ENCODE measurements around the gene BRD8. TPM values are rescaled to one million over a fixed set of nuclear protein-coding genes. Genes with fewer than 3 reads are reported as not detected.

Gene BRD8
- total RNA-seq, 1 experiment from 2014 or later: 92.1 TPM

GRCh38 chr5:138141734-138142133 is 36.7 kb downstream of the BRD8 start:
- ChIA-PET CTCF (no interaction called here), POLR2A (no interaction called here)
- TF ChIP-seq SIN3A (IDR thresholded peaks at IDR 0.05; ENCODE audit: borderline replicate concordance, insufficient read depth, low read depth, low read length): no peak
- Histone ChIP-seq H3K9me3 (ENCODE audit: control insufficient read depth, insufficient read depth, low read depth, low read length) (no peaks in the 10 kb centered on the region), H3K27me3 (ENCODE audit: control insufficient read depth, insufficient read depth, low read length) (no peaks in the 10 kb centered on the region), H3K4me3 (ENCODE audit: low read depth in 2 of 2, low read length in 2 of 2) (no peak overlapping the region), H3K36me3 (ENCODE audit: control insufficient read depth, insufficient read depth, low read length) (no peaks in the 10 kb centered on the region), H3K27ac (ENCODE audit: low read length) (no peak overlapping the region), H3K4me1 (ENCODE audit: control insufficient read depth, insufficient read depth, low read length) (peaks cover 4% of the 10 kb centered on the region; the same call in 1 of the 2 replicates)
- intact Hi-C loops (cut with micrococcal nuclease; ENCODE audit: unreplicated experiment) (no loop called here), in situ Hi-C loops (cut with HindIII; ENCODE audit: low pct_unique_long_range_greater_than_20kb, low sequenced_read_pairs) (no loop called here)
- BruUV-seq (replicated peaks): no TSS peak
- ATAC-seq (no peak), DNase-seq (ENCODE audit: low read depth, low spot score) (no peak)

- in situ Hi-C loops (cut with HindIII; ENCODE audit: low pct_unique_long_range_greater_than_20kb, low sequenced_read_pairs) (no loop called here), intact Hi-C loops (cut with micrococcal nuclease; ENCODE audit: unreplicated experiment) (no loop called here)
- no peaks in the 10 kb centered on the region for H3K9me3 ChIP-seq (ENCODE audit: control insufficient read depth, insufficient read depth, low read depth, low read length)
- no peaks in the 10 kb centered on the region for H3K27me3 ChIP-seq (ENCODE audit: control insufficient read depth, insufficient read depth, low read length)
- peaks cover 4% of the 10 kb centered on the region; the same call in 1 of the 2 replicates for H3K4me1 ChIP-seq (ENCODE audit: control insufficient read depth, insufficient read depth, low read length)
- H3K27ac ChIP-seq (ENCODE audit: low read length): no peak overlapping the region
- ChIA-PET CTCF (interaction anchor here (0.5 to 0.6 kb wide), 2 partner anchors 37 to 84 kb away, joined by 3 to 4 read pairs; no protein-coding TSS in a partner anchor), POLR2A (no interaction called here)
- no peak overlapping the region for H3K4me3 ChIP-seq (ENCODE audit: low read depth in 2 of 2, low read length in 2 of 2)
- TF ChIP-seq POLR2AphosphoS5 (IDR thresholded peaks at IDR 0.05; ENCODE audit: low read depth, low read length) (no peak), SIN3A (IDR thresholded peaks at IDR 0.05; ENCODE audit: borderline replicate concordance, insufficient read depth, low read depth, low read length) (no peak), TCF7L2 (IDR thresholded peaks at IDR 0.05; ENCODE audit: low read depth, low read length) (no peak), CTCF (IDR thresholded peaks at IDR 0.05) (no peak)
- TF ChIP-seq, protein P1, sequence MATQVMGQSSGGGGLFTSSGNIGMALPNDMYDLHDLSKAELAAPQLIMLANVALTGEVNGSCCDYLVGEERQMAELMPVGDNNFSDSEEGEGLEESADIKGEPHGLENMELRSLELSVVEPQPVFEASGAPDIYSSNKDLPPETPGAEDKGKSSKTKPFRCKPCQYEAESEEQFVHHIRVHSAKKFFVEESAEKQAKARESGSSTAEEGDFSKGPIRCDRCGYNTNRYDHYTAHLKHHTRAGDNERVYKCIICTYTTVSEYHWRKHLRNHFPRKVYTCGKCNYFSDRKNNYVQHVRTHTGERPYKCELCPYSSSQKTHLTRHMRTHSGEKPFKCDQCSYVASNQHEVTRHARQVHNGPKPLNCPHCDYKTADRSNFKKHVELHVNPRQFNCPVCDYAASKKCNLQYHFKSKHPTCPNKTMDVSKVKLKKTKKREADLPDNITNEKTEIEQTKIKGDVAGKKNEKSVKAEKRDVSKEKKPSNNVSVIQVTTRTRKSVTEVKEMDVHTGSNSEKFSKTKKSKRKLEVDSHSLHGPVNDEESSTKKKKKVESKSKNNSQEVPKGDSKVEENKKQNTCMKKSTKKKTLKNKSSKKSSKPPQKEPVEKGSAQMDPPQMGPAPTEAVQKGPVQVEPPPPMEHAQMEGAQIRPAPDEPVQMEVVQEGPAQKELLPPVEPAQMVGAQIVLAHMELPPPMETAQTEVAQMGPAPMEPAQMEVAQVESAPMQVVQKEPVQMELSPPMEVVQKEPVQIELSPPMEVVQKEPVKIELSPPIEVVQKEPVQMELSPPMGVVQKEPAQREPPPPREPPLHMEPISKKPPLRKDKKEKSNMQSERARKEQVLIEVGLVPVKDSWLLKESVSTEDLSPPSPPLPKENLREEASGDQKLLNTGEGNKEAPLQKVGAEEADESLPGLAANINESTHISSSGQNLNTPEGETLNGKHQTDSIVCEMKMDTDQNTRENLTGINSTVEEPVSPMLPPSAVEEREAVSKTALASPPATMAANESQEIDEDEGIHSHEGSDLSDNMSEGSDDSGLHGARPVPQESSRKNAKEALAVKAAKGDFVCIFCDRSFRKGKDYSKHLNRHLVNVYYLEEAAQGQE (IDR thresholded peaks at IDR 0.05; ENCODE audit: insufficient read depth in 1 of 2, low read depth in 2 of 2, low read length in 1 of 2): no peak
- H3K36me3 ChIP-seq (ENCODE audit: control insufficient read depth, insufficient read depth, low read length): no peaks in the 10 kb centered on the region
- DNase-seq (ENCODE audit: low read depth, low spot score): no peak
- ATAC-seq: no peak
- no TSS peak for BruUV-seq (replicated peaks)
Measured at GRCh38 chr5:138140268-138140667, 38.2 kb downstream of the BRD8 start.

DNA sequence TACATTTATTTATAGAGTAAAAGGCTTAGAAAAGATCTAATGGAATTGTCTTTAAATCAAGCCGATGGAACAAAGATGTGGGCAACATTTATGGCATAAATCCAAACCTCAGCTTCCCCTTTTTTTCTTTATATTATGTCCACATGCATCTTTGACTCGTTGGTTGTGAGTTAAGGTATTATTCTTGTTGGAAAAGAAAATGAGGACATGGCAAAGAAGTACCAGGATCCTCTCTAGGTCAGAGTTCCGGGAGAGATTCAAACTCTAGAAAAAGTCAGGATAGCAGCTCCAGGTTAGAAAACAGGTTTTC is 38.7 kb downstream of the BRD8 start:
- no peak for DNase-seq (ENCODE audit: low read depth, low spot score)
- no peak for ATAC-seq
- Histone ChIP-seq H3K27ac (ENCODE audit: low read length) (no peak overlapping the region), H3K4me3 (ENCODE audit: low read depth in 2 of 2, low read length in 2 of 2) (peak overlapping the region; percentile 65 to 77), H3K9me3 (ENCODE audit: control insufficient read depth, insufficient read depth, low read depth, low read length) (no peaks in the 10 kb centered on the region), H3K27me3 (ENCODE audit: control insufficient read depth, insufficient read depth, low read length) (no peaks in the 10 kb centered on the region), H3K36me3 (ENCODE audit: control insufficient read depth, insufficient read depth, low read length) (no peaks in the 10 kb centered on the region), H3K4me1 (ENCODE audit: control insufficient read depth, insufficient read depth, low read length) (peaks cover 4% of the 10 kb centered on the region; the same call in 1 of the 2 replicates)
- in situ Hi-C loops (cut with HindIII; ENCODE audit: low pct_unique_long_range_greater_than_20kb, low sequenced_read_pairs): no loop called here
- TF ChIP-seq TCF7L2 (IDR thresholded peaks at IDR 0.05; ENCODE audit: low read depth, low read length) (no peak), SIN3A (IDR thresholded peaks at IDR 0.05; ENCODE audit: borderline replicate concordance, insufficient read depth, low read depth, low read length) (no peak), CTCF (IDR thresholded peaks at IDR 0.05) (no peak), POLR2AphosphoS5 (IDR thresholded peaks at IDR 0.05; ENCODE audit: low read depth, low read length) (no peak)
- TF ChIP-seq, protein P1 (IDR thresholded peaks at IDR 0.05; ENCODE audit: insufficient read depth in 1 of 2, low read depth in 2 of 2, low read length in 1 of 2): no peak
- POLR2A ChIA-PET: no interaction called here
- intact Hi-C loops (cut with micrococcal nuclease; ENCODE audit: unreplicated experiment): no loop called here
- CTCF ChIA-PET: interaction anchor here (0.5 to 0.6 kb wide), 2 partner anchors 38 to 84 kb away, joined by 3 to 4 read pairs; no protein-coding TSS in a partner anchor
- BruUV-seq (replicated peaks): no TSS peak

Measured in Panc1 (cell line).